NCI-H2227 (cell line): ENCODE measurements around the gene CHRNA3.
"Not testable (repeated sequence)": the region's sequence is repeated elsewhere in the genome, so short reads cannot be mapped to it uniquely, and the experiment has no call there.

ENCODE experiments used
- DNase-seq: peaks from one replicate; lab custom pipeline; 2025; ENCODE audit not compliant: unreplicated experiment; lab: John Stamatoyannopoulos, UW

Gene CHRNA3

DNA sequence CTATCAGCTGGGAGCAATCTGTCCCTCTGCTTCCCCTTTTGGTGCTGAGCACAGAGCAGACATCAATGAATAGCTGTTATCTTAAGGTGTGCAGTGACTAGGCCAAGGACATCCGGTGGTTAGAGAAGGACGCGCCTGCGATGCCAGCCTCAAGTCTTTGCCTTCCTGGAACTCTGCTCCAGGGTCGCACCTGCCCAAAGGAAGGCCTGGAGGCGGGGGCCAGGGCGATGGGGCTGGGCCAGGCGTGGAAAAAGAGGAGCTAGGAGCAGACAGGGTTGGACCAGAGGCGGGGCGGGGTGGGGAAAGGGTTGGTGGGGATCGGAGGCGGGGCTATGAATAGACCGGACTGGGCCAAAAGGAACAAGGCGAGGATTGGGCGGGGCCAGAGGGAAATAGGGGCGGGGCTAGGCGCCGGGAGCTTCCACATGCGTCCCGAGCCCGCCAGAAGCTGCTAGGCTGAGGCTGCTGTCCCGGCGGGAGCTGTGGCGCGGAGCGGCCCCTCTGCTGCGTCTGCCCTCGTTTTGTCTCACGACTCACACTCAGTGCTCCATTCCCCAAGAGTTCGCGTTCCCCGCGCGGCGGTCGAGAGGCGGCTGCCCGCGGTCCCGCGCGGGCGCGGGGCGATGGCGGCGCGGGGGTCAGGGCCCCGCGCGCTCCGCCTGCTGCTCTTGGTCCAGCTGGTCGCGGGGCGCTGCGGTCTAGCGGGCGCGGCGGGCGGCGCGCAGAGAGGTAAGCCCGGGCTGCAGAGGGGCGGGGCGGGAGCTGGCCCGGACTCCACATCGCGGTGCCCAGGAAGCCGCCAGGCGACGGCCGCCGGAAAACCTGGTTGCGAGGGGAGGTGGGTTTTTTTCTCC, 55.5 kb downstream of the CHRNA3 start, which contains the start of gene CHRNA5:
Gene CHRNA5, plus strand, starts transcription at position 424 of the 854 bp plus-strand sequence. Its CDS starts 200 bp downstream, at position 624.
- DNase-seq = peak; percentile 91

- DNase-seq = no peak
These were observed 56.1 kb downstream of the CHRNA3 start for GRCh38 chr15:78564743-78565096.

- no peak for DNase-seq
These were observed 57.7 kb downstream of the CHRNA3 start for GRCh38 chr15:78563092-78563491.

GRCh38 chr15:78561490-78561889, 59.3 kb downstream of the CHRNA3 start:
- no peak for DNase-seq

DNA sequence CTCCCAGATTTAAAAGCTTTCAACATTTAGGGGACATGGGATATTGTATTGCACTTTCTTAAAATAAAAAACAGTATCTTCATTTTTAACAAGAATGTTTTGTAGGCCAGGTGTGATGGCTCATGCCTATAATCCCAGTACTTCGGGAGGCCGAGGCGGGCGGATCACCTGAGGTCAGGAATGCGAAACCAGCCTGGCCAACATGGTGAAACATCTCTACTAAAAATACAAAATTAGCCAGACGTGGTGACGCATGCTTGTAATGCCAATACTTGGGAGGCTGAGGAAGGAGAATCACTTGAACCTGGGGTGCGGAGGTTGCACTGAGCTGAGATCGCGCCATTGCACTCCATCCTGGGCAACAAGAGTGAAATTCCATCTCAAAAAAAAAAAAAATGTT, 60.6 kb downstream of the CHRNA3 start:
- not testable (repeated sequence) for DNase-seq

DNA sequence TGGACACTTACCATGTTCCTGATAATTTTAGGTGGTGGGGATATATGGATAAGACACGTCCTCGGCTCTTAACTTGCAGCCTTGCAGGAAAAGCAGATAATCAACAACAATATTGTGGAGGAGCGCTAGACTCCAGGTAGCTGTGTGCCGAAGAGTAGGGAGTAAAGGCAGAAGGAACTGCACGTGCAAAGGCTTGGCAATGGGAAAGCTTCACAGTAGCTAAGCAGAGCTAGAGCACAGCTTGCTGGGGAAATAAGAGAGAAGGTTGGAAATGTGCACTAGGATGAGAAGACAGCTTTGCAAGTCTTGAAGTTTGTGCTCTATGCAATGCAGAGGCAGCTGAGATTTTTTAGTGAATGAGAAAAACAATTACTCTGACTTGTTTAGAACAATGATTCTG, 68.2 kb downstream of the CHRNA3 start:
- no peak for DNase-seq

- no peak for DNase-seq
These were observed 68.9 kb downstream of the CHRNA3 start for GRCh38 chr15:78551902-78552301.

DNA sequence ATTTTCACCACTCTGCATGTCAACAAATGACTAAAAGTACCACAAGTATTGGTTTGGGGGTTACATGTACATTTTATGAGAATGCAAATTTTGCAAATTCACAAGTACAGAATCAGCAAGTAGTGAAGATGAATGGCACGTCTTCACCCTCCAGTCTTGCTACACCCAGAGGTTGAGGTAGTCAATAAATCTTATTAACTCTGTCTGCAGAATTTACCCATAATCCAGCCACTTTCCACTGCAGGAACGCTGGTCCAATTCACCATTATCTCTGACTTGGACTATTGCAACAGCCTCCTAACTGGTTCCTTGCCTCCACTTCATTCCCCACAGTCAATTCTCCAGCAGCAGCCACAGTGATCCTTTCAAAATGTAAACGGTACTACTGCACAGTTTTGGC, 70.0 kb downstream of the CHRNA3 start:
- DNase-seq = no peak

- no peak for DNase-seq
These were observed 70.6 kb downstream of the CHRNA3 start for GRCh38 chr15:78550194-78550593.
